HCT116 (cell line): Measurements from ENCODE around the gene DNMT3B. TPM values are rescaled to one million over a fixed set of nuclear protein-coding genes. Genes with fewer than 3 reads are reported as not detected.

Source experiments
- CEBPB ChIP-seq: IDR thresholded peaks from 2 replicates; pipeline ENCODE4 v1.6.1; 2012; ENCODE audit warnings: low read depth
- FOSL1 ChIP-seq: IDR thresholded peaks from 2 replicates; pipeline ENCODE4 v1.6.1; 2012; ENCODE audit warnings: low read depth
- POLR2A ChIP-seq: IDR thresholded peaks from 2 replicates; pipeline ENCODE4 v1.7.0; 2011; ENCODE audit warnings: borderline replicate concordance; ENCODE audit not compliant: insufficient read depth, insufficient read length; ENCODE audit errors: extremely low read depth
- SIN3A ChIP-seq: IDR thresholded peaks from 2 replicates; pipeline ENCODE4 v1.6.1; 2012; ENCODE audit warnings: low read depth
- total RNA-seq: library from RNA; stranded (reverse); gene quantifications from one replicate; pipeline ENCODE4 v1.2.1, GENCODE V29; 2021; ENCODE audit not compliant: unreplicated experiment
- TF ChIP-seq, protein P1 (sequence below): IDR thresholded peaks from 2 replicates; pipeline ENCODE4 v1.6.1; 2012

The DNMT3B gene
- total RNA-seq, 1 experiment from 2014 or later: 22.2 TPM

DNA sequence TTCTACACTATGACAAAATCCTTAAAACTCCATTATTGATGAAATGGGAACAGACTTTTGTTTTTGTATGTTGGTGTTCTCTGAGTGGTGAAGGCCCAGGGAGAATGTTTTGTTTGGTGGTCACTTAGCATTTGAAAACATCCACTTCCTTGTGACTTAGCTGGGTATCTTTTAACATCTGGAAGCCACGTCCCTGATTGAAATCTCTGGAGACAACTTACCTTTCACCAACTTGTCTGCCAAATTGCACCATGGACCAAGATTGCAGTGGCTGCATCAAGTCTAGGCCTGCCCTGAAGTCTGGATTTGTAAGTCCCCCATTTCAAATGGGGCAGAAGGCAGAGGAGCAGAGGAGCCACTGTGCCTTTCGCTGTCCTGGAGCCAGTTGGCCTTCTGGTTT lies 96.0 kb downstream of the DNMT3B start (continued):
- TF ChIP-seq, protein P1, sequence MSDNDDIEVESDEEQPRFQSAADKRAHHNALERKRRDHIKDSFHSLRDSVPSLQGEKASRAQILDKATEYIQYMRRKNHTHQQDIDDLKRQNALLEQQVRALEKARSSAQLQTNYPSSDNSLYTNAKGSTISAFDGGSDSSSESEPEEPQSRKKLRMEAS: no peak
- TF ChIP-seq POLR2A (no peak), SIN3A (no peak), FOSL1 (no peak), CEBPB (no peak)

Other genes with a start within 250 kb of the DNMT3B start
- gene NOL4L, start 177.1 kb upstream of the DNMT3B start, total RNA-seq: 5.9 TPM
- gene C20orf203, start 88.4 kb upstream of the DNMT3B start, total RNA-seq: not detected
- 13.2 TPM for gene COMMD7, start 18.9 kb upstream of the DNMT3B start, total RNA-seq
- gene MAPRE1, start 57.6 kb downstream of the DNMT3B start, total RNA-seq: 118 TPM
- gene EFCAB8, start 96.5 kb downstream of the DNMT3B start, total RNA-seq: 0.42 TPM
- gene SUN5, start 242.0 kb downstream of the DNMT3B start, total RNA-seq: not detected
- 0.15 TPM for gene BPIFB2, start 245.3 kb downstream of the DNMT3B start, total RNA-seq